ENCODE data around the gene CES2. TPM values are rescaled to one million over a fixed set of nuclear protein-coding genes. Genes with fewer than 3 reads are reported as not detected.

CES2 gene
- total and polyA plus RNA-seq, 2 of the 8 experiments (the other 6 are each of a cell fraction or from before 2014, with no cell fraction given), result 8.6 to 14.7 TPM

DNA sequence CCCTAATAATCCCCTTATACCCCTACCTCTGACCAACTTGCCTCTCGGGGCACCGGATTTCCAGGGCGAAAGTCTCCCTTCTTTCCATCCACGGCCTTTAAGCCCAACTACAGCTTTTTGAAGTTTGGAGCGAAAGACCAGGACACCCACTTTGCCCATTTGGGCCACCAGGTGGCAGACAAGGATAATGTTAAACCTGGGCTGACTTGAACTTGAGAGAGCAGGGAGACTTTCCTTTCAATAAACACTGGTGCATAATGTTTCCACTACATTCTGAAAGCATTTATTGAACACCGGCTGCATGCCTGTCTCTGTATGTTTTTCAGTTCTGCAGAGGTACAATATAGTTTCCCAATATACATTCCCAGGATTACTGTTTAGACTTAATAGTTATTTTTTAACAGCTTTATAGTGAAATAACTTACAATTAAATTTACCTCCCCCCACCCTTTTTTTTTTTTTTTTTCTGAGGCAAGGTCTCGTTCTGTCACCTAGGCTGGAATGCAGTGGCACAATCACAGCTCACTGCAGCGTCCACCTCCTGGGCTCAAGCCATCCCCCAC, 18.9 kb downstream of the CES2 start:
- Histone ChIP-seq H3K23ac (ENCODE audit: insufficient read length) (no peak overlapping the region), H3K23me2 (ENCODE audit: low read depth, low read length) (no peaks in the 10 kb centered on the region; the same call in 1 of the 2 replicates)
- peak; percentile 78 for FAIRE-seq

More for the DNA sequence above, 18.9 kb downstream of the CES2 start:
- no peaks in the 10 kb centered on the region for H3K9me3 ChIP-seq (ENCODE audit: insufficient read depth in 2 of 2, low read depth in 1 of 2, low read length in 1 of 2)
- H3K36me3 ChIP-seq (ENCODE audit: control insufficient read depth in 2 of 4, insufficient read depth in 4 of 4, low read length in 3 of 4), result no peaks in the 10 kb centered on the region
- POLR2A ChIA-PET (ENCODE audit: partially characterized antibody), result no interaction called here
- H2BK120ac ChIP-seq (replicated peaks; ENCODE audit: low read depth, low read length), result no peak overlapping the region
- no peaks in the 10 kb centered on the region for H4K20me1 ChIP-seq (replicated peaks in 1 of 2; ENCODE audit: control insufficient read depth in 1 of 2, insufficient read depth in 2 of 2, low read length in 2 of 2)
- no peak overlapping the region for H4K91ac ChIP-seq (replicated peaks; ENCODE audit: insufficient read length, low read length)
- no peak overlapping the region for H2BK20ac ChIP-seq (ENCODE audit: low read length)
- H3K56ac ChIP-seq (replicated peaks; ENCODE audit: insufficient read length, low read depth, low read length), result no peak overlapping the region
- no peak overlapping the region for H3K14ac ChIP-seq (ENCODE audit: insufficient read length)
- no peak overlapping the region for H2BK12ac ChIP-seq (ENCODE audit: low read depth, low read length)
- H4K5ac ChIP-seq (ENCODE audit: insufficient read length, low read depth, low read length), result no peak overlapping the region
- H2BK5ac ChIP-seq (ENCODE audit: low read depth, low read length), result no peak overlapping the region
- H2BK15ac ChIP-seq (ENCODE audit: low read length), result no peak overlapping the region
- peak; percentile 38 to 88 for DNase-seq (ENCODE audit: low read depth in 1 of 2, low spot score in 2 of 2)
- 51% methylated on average over 7 of the region's 8 CpGs; no CpG with 5 or more reads in 1 of the 2 experiments for WGBS, 2 experiments (ENCODE audit: extremely low coverage in 1 of 2, insufficient coverage in 1 of 2, insufficient read length in 1 of 2, insufficient replicate concordance in 2 of 2, low coverage in 1 of 2, low lambda C conversion rate in 2 of 2, missing lambda C conversion rate in 1 of 2)
- H4K8ac ChIP-seq (ENCODE audit: extremely low read depth, insufficient read depth, low read length), result no peak overlapping the region
- H3K4me2 ChIP-seq (ENCODE audit: insufficient read depth in 1 of 2, low read depth in 2 of 2, low read length in 2 of 2), result no peak overlapping the region
- H3K79me2 ChIP-seq (ENCODE audit: control insufficient read depth in 1 of 2, insufficient read depth in 2 of 2, low read length in 2 of 2), result no peaks in the 10 kb centered on the region
- H3K27me3 ChIP-seq (replicated peaks in 1 of 4; ENCODE audit: control insufficient read depth in 3 of 4, extremely low read depth in 1 of 4, insufficient read depth in 3 of 4, low read length in 3 of 4), result peaks cover 0 to 14% (median 13%) of the 10 kb centered on the region in 4 experiments; a peak in 6 of 7 replicates
- TF ChIP-seq POLR2AphosphoS5 (IDR thresholded peaks at IDR 0.05; ENCODE audit: low read depth, low read length) (no peak), RAD21 (IDR thresholded peaks at IDR 0.05 in 1 of 2, conservative IDR thresholded peaks at IDR 0.05 in 1 of 2; ENCODE audit: low read depth in 2 of 2, low read length in 2 of 2) (peak; percentile 88 to 90), KDM4A (IDR thresholded peaks at IDR 0.05; ENCODE audit: low read depth, low read length, severe bottlenecking) (no peak), KDM1A (IDR thresholded peaks at IDR 0.05; ENCODE audit: borderline replicate concordance, low read length) (no peak), SIN3A (conservative IDR thresholded peaks at IDR 0.05 in 1 of 2, IDR thresholded peaks at IDR 0.05 in 1 of 2; ENCODE audit: low read depth in 1 of 2, low read length in 2 of 2) (peak in 1 of 2 experiments; percentile 43; a peak in 1 of 4 replicates)
- TF ChIP-seq, protein P1, sequence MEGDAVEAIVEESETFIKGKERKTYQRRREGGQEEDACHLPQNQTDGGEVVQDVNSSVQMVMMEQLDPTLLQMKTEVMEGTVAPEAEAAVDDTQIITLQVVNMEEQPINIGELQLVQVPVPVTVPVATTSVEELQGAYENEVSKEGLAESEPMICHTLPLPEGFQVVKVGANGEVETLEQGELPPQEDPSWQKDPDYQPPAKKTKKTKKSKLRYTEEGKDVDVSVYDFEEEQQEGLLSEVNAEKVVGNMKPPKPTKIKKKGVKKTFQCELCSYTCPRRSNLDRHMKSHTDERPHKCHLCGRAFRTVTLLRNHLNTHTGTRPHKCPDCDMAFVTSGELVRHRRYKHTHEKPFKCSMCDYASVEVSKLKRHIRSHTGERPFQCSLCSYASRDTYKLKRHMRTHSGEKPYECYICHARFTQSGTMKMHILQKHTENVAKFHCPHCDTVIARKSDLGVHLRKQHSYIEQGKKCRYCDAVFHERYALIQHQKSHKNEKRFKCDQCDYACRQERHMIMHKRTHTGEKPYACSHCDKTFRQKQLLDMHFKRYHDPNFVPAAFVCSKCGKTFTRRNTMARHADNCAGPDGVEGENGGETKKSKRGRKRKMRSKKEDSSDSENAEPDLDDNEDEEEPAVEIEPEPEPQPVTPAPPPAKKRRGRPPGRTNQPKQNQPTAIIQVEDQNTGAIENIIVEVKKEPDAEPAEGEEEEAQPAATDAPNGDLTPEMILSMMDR (IDR thresholded peaks at IDR 0.05; ENCODE audit: control extremely low read depth in 1 of 3, insufficient read depth in 1 of 3, low read depth in 1 of 3, low read length in 3 of 3), result peak; percentile 71 to 84 (median 83)
- no peak overlapping the region for H3K4ac ChIP-seq (replicated peaks; ENCODE audit: insufficient read length, low read depth, low read length)
- no peak overlapping the region for H2AFZ ChIP-seq (ENCODE audit: low read length)
- no peak overlapping the region for H3K4me3 ChIP-seq (ENCODE audit: extremely low read depth in 1 of 4, insufficient read depth in 2 of 4, low read depth in 3 of 4, low read length in 4 of 4)
- H3K18ac ChIP-seq (ENCODE audit: extremely low read depth, low read length), result no peak overlapping the region
- CTCF ChIA-PET (ENCODE audit: partially characterized antibody), result interaction anchor here (0.6 to 3.4 kb wide), 33 partner anchors 8 to 306 kb away, joined by 3 to 18 read pairs (median 4); partner anchors contain the start of genes B3GNT9, CES3 and ELMO3
- no peak overlapping the region for H3K9ac ChIP-seq (replicated peaks in 1 of 4; ENCODE audit: extremely low read depth in 1 of 4, low read depth in 3 of 4, low read length in 3 of 4)
- no peak overlapping the region for H2AK5ac ChIP-seq (ENCODE audit: low read depth, low read length)
- no peak overlapping the region for H3K27ac ChIP-seq (ENCODE audit: low read depth, low read length)
- no peaks in the 10 kb centered on the region for H3K79me1 ChIP-seq (ENCODE audit: low read depth, low read length)
- H3K4me1 ChIP-seq (replicated peaks in 1 of 4; ENCODE audit: control insufficient read depth in 3 of 4, insufficient read depth in 4 of 4, low read length in 3 of 4), result no peaks in the 10 kb centered on the region

Measured in H1 (cell line).